ENCODE data around the gene CST3. TPM values are rescaled to one million over a fixed set of nuclear protein-coding genes. Genes with fewer than 3 reads are reported as not detected.

CST3 gene
- polyA plus RNA-seq, 2 of the 4 experiments (the other 2 are of a cell fraction): 136 to 238 TPM

DNA sequence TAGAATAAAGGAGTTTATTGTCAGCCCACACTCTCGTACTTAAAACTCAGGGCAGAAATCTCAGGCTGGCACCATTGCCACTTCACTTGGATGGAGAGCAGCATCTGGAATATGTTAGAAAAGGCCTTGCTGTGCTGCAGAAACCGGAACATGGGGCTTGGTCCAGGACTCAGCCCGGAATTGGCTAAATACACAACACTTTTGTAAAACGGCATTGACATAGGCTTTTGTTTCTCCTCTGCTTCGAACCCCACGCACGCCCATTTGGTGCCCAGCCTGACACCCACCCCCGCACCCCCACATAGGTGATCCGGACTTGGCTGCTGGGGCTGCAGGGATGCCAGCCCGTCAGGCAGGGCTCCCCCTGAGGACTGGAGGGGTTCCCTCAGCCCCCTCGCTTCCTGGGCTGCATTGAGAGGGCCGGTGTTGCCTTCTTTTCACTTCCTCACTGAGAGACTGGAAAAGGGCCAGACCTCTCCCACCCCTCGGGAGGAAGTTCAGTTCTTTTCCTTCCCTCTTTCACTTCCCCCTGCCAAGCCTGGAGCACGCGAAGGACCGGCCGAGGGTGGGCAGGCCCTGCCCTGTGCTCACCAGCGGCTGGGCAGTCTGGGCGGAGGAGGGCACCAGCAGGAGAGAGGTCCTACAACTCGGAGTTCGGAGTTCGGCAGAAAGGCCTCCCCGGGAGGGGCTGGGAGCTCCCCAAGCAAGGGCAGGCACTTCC lies 17.9 kb upstream of the CST3 start:
- 83% methylated on average over 23 of the region's 23 CpGs for WGBS (ENCODE audit: missing lambda C conversion rate)
- POLR2A ChIA-PET: no interaction called here
- DNase-seq (ENCODE audit: low read depth in 1 of 2, low spot score in 1 of 2) (no peak), ATAC-seq (no peak), FAIRE-seq (no peak)
- Histone ChIP-seq H3K9me3 (no peaks in the 10 kb centered on the region), H3K4me2 (no peak overlapping the region), H3K4me3 (no peak overlapping the region), H3K4me1 (peaks cover 10% of the 10 kb centered on the region; the same call in 2 of the 3 replicates), H3K27ac (no peak overlapping the region)
- CTCF ChIA-PET: interaction anchor here (1.2 to 6.5 kb wide), 2 partner anchors 12 to 214 kb away, joined by 3 to 41 read pairs; no protein-coding TSS in a partner anchor
- TF ChIP-seq CBX2 (IDR thresholded peaks at IDR 0.05; ENCODE audit: borderline replicate concordance, low read depth): no peak
- TF ChIP-seq, protein P1, sequence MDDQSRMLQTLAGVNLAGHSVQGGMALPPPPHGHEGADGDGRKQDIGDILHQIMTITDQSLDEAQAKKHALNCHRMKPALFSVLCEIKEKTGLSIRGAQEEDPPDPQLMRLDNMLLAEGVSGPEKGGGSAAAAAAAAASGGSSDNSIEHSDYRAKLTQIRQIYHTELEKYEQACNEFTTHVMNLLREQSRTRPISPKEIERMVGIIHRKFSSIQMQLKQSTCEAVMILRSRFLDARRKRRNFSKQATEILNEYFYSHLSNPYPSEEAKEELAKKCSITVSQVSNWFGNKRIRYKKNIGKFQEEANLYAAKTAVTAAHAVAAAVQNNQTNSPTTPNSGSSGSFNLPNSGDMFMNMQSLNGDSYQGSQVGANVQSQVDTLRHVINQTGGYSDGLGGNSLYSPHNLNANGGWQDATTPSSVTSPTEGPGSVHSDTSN (IDR thresholded peaks at IDR 0.05): no peak
- no peak for TF ChIP-seq RAD21 (conservative IDR thresholded peaks at IDR 0.05 in 1 of 2, IDR thresholded peaks at IDR 0.05 in 1 of 2)
- TF ChIP-seq SREBF2 (IDR thresholded peaks at IDR 0.05): no peak
- no peak for TF ChIP-seq TP53 (CRISPR knock-in tag; IDR thresholded peaks at IDR 0.05)
- no peak for TF ChIP-seq FOSL2 (IDR thresholded peaks at IDR 0.05)
- no peak for TF ChIP-seq FOSL2 (CRISPR knock-in tag; IDR thresholded peaks at IDR 0.05)

DNA sequence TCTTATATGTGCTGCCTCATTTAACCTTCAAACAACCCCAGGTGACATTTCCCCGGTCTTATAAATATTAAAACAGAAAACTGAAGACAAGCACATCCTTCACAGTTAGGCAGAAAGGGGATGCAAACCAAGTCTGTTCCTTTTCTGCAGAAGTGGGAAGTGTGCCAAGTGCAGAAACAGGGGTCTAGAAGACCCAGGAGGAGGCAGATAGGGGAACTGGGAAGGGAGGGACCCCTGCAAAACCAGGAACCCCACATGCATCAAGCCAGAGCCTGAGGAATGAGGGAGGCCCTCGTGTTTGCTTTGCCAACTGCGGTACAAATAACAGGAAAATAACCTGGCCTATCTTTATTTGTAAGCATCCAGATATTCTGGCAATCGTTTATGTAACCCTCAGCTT lies 17.0 kb upstream of the CST3 start:
- H3K4me1 ChIP-seq: peaks cover 10% of the 10 kb centered on the region; the same call in 2 of the 3 replicates
- no peak overlapping the region for H3K4me2 ChIP-seq
- CTCF ChIA-PET: interaction anchor here (1.2 to 6.5 kb wide), 3 partner anchors 8 to 213 kb away, joined by 3 to 41 read pairs (median 3); no protein-coding TSS in a partner anchor
- no peak for FAIRE-seq
- H3K4me3 ChIP-seq: no peak overlapping the region
- ATAC-seq: no peak
- TF ChIP-seq NR3C1 (IDR thresholded peaks at IDR 0.05): no peak
- TF ChIP-seq MAFK (IDR thresholded peaks at IDR 0.05; ENCODE audit: partially characterized antibody): no peak
- TF ChIP-seq HOXB5 (CRISPR knock-in tag; IDR thresholded peaks at IDR 0.05): no peak
- TF ChIP-seq CBX8 (IDR thresholded peaks at IDR 0.05): no peak
- no peak for TF ChIP-seq ZSCAN20 (CRISPR knock-in tag; IDR thresholded peaks at IDR 0.05)
- TF ChIP-seq ZFP36 (IDR thresholded peaks at IDR 0.05; ENCODE audit: borderline replicate concordance, partially characterized antibody): no peak
- no peak for TF ChIP-seq FOSL2 (IDR thresholded peaks at IDR 0.05)
- no peak for TF ChIP-seq FOSL2 (CRISPR knock-in tag; IDR thresholded peaks at IDR 0.05)
- TF ChIP-seq RFX5 (IDR thresholded peaks at IDR 0.05): no peak
- no peak for TF ChIP-seq CHD4 (IDR thresholded peaks at IDR 0.05; ENCODE audit: borderline replicate concordance)
- TF ChIP-seq TP53 (CRISPR knock-in tag; IDR thresholded peaks at IDR 0.05): no peak
- DNase-seq (ENCODE audit: low read depth in 1 of 2, low spot score in 1 of 2): no peak
- H3K27ac ChIP-seq: no peak overlapping the region
- H3K9me3 ChIP-seq: no peaks in the 10 kb centered on the region
- 54% methylated on average over 4 of the region's 4 CpGs for WGBS (ENCODE audit: missing lambda C conversion rate)
- POLR2A ChIA-PET: no interaction called here

DNA sequence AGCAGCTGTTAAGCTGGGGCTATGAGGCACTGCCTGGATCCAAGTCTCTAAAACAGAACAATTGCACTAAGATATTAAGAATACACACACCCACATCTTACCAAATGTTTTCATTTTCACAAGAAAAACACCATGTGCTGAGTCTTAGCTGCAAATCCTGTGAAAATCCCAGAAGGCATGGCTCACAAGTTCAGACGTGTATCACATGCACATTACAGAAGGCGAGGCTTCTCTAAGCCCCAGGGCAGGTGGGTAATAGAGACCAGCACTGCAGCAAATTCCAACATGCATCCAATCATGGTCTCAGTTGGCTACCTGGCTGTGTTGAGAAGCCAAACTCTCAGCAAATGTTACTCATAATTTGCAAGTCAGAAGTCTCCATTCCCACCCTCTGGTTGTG lies 16.2 kb upstream of the CST3 start:
- Histone ChIP-seq H3K4me2 (no peak overlapping the region), H3K27ac (no peak overlapping the region), H3K4me1 (peaks cover 6% of the 10 kb centered on the region; the same call in 1 of the 3 replicates), H3K4me3 (no peak overlapping the region), H3K9me3 (no peaks in the 10 kb centered on the region)
- WGBS (ENCODE audit: missing lambda C conversion rate): 58% methylated on average over 2 of the region's 2 CpGs
- ChIA-PET POLR2A (no interaction called here), CTCF (interaction anchor here (1.3 to 6.5 kb wide), 2 partner anchors 9 to 14 kb away, joined by 3 to 41 read pairs; no protein-coding TSS in a partner anchor)
- no peak for TF ChIP-seq EHF (CRISPR knock-in tag; IDR thresholded peaks at IDR 0.05)
- TF ChIP-seq FOXS1 (CRISPR knock-in tag; IDR thresholded peaks at IDR 0.05): no peak
- TF ChIP-seq GATA3 (IDR thresholded peaks at IDR 0.05; ENCODE audit: borderline replicate concordance): no peak
- no peak for TF ChIP-seq NFE2L2 (conservative IDR thresholded peaks at IDR 0.05; ENCODE audit: low read length)
- TF ChIP-seq, protein P2, sequence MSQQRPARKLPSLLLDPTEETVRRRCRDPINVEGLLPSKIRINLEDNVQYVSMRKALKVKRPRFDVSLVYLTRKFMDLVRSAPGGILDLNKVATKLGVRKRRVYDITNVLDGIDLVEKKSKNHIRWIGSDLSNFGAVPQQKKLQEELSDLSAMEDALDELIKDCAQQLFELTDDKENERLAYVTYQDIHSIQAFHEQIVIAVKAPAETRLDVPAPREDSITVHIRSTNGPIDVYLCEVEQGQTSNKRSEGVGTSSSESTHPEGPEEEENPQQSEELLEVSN (IDR thresholded peaks at IDR 0.05; ENCODE audit: borderline replicate concordance, low read depth): no peak
- TF ChIP-seq, protein P3, sequence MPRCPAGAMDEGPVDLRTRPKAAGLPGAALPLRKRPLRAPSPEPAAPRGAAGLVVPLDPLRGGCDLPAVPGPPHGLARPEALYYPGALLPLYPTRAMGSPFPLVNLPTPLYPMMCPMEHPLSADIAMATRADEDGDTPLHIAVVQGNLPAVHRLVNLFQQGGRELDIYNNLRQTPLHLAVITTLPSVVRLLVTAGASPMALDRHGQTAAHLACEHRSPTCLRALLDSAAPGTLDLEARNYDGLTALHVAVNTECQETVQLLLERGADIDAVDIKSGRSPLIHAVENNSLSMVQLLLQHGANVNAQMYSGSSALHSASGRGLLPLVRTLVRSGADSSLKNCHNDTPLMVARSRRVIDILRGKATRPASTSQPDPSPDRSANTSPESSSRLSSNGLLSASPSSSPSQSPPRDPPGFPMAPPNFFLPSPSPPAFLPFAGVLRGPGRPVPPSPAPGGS (IDR thresholded peaks at IDR 0.05): no peak
- no peak for FAIRE-seq
- no peak for DNase-seq (ENCODE audit: low read depth in 1 of 2, low spot score in 1 of 2)
- no peak for ATAC-seq
